Cerebellar nuclear complex (tissue), 1 donor: ENCODE data around the gene NBAS.

Experiments
- DNase-seq, 2 experiments: peaks; one replicate each; lab custom pipeline; 2025; lab: John Stamatoyannopoulos, UW

The NBAS gene

GRCh38 chr2:15560988-15561573 is at the start of gene NBAS:
NBAS (minus strand) TSS chr2:15561334; CDS start chr2:15561304, 30 bp downstream.
- DNase-seq = peak in 1 of 2 experiments; percentile 77

- DNase-seq = no peak
Observed at GRCh38 chr2:15610430-15610952, 49.4 kb upstream of the NBAS start.

- DNase-seq = no peak
Observed at GRCh38 chr2:15609341-15610042, 48.4 kb upstream of the NBAS start.

GRCh38 chr2:15608392-15608761 is 47.2 kb upstream of the NBAS start:
- no peak for DNase-seq

- DNase-seq = no peak
Observed at GRCh38 chr2:15607709-15608391, 46.7 kb upstream of the NBAS start.

GRCh38 chr2:15606481-15607441 is 45.6 kb upstream of the NBAS start:
- no peak for DNase-seq

- no peak for DNase-seq
Observed at GRCh38 chr2:15605721-15606120, 44.6 kb upstream of the NBAS start.

- no peak for DNase-seq
Observed at GRCh38 chr2:15603948-15604347, 42.8 kb upstream of the NBAS start.

GRCh38 chr2:15603044-15603765 is 42.1 kb upstream of the NBAS start:
- no peak for DNase-seq

GRCh38 chr2:15602393-15602792 is 41.3 kb upstream of the NBAS start:
- no peak for DNase-seq

- no peak for DNase-seq
Observed at GRCh38 chr2:15601681-15602080, 40.5 kb upstream of the NBAS start.

GRCh38 chr2:15599994-15600393 is 38.9 kb upstream of the NBAS start:
- no peak for DNase-seq

- DNase-seq = no peak
Observed at GRCh38 chr2:15596968-15597367, 35.8 kb upstream of the NBAS start.

GRCh38 chr2:15596350-15596749 is 35.2 kb upstream of the NBAS start:
- DNase-seq = no peak

GRCh38 chr2:15595936-15596335 is 34.8 kb upstream of the NBAS start:
- DNase-seq = no peak

GRCh38 chr2:15595342-15595905 is 34.3 kb upstream of the NBAS start:
- DNase-seq = no peak

GRCh38 chr2:15594291-15595256 is 33.4 kb upstream of the NBAS start:
- DNase-seq = no peak

- DNase-seq = no peak
Observed at GRCh38 chr2:15593327-15593705, 32.2 kb upstream of the NBAS start.

- peak in 1 of 2 experiments; percentile 44 for DNase-seq
Observed at GRCh38 chr2:15591692-15592463, 30.7 kb upstream of the NBAS start, which contains the start of gene DDX1. DDX1 (plus strand) TSS chr2:15591868; CDS start chr2:15591934, 66 bp downstream.
